Nephron progenitor cell (in vitro differentiated cells): ENCODE measurements around the gene OR8B8.

Experiments used
- DNase-seq: peaks from one replicate; pipeline ENCODE4 v3.0.0; 2021
- H3K27ac Mint-ChIP-seq: 2 replicates; pipeline ENCODE4 v1.8.0; 2021; ENCODE audit warnings: mild to moderate bottlenecking, moderate library complexity, mixed read lengths
- H3K27me3 Mint-ChIP-seq: 2 replicates; pipeline ENCODE4 v1.8.0; 2021; ENCODE audit warnings: mild to moderate bottlenecking, low read depth, mixed read lengths; ENCODE audit not compliant: poor library complexity
- H3K36me3 Mint-ChIP-seq: 2 replicates; pipeline ENCODE4 v1.8.0; 2021; ENCODE audit warnings: low read depth, mixed read lengths
- H3K4me1 Mint-ChIP-seq: 2 replicates; pipeline ENCODE4 v1.8.0; 2021; ENCODE audit warnings: mixed read lengths
- H3K4me3 Mint-ChIP-seq: 2 replicates; pipeline ENCODE4 v1.8.0; 2021; ENCODE audit warnings: mild to moderate bottlenecking, moderate library complexity, mixed read lengths
- H3K9me3 Mint-ChIP-seq: 2 replicates; pipeline ENCODE4 v1.8.0; 2021; ENCODE audit warnings: mild to moderate bottlenecking, moderate library complexity, mixed read lengths
- TF ChIP-seq, protein P1 (sequence below): fragments of 200-600 bp; sonication (generic); IDR thresholded peaks from 2 replicates; pipeline ENCODE4 v1.5.0; 2021; ENCODE audit warnings: antibody characterized with exemption

The OR8B8 gene

GRCh38 chr11:124454552-124454951, 9.1 kb upstream of the OR8B8 start:
- Mint-ChIP-seq H3K27me3 (no peaks in the 10 kb centered on the region), H3K27ac (no peak overlapping the region), H3K36me3 (no peaks in the 10 kb centered on the region), H3K4me1 (no peaks in the 10 kb centered on the region), H3K9me3 (peaks cover 7% of the 10 kb centered on the region), H3K4me3 (no peak overlapping the region)
- TF ChIP-seq, protein P1, sequence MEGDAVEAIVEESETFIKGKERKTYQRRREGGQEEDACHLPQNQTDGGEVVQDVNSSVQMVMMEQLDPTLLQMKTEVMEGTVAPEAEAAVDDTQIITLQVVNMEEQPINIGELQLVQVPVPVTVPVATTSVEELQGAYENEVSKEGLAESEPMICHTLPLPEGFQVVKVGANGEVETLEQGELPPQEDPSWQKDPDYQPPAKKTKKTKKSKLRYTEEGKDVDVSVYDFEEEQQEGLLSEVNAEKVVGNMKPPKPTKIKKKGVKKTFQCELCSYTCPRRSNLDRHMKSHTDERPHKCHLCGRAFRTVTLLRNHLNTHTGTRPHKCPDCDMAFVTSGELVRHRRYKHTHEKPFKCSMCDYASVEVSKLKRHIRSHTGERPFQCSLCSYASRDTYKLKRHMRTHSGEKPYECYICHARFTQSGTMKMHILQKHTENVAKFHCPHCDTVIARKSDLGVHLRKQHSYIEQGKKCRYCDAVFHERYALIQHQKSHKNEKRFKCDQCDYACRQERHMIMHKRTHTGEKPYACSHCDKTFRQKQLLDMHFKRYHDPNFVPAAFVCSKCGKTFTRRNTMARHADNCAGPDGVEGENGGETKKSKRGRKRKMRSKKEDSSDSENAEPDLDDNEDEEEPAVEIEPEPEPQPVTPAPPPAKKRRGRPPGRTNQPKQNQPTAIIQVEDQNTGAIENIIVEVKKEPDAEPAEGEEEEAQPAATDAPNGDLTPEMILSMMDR, result no peak
- no peak for DNase-seq

- TF ChIP-seq, protein P1, result no peak
- Mint-ChIP-seq H3K9me3 (peaks cover 7% of the 10 kb centered on the region), H3K27me3 (no peaks in the 10 kb centered on the region), H3K4me3 (no peak overlapping the region), H3K27ac (no peak overlapping the region), H3K36me3 (no peaks in the 10 kb centered on the region), H3K4me1 (no peaks in the 10 kb centered on the region)
- no peak for DNase-seq
Observed at GRCh38 chr11:124446916-124447315, 1.4 kb upstream of the OR8B8 start.

- no peaks in the 10 kb centered on the region for H3K36me3 Mint-ChIP-seq
- H3K27me3 Mint-ChIP-seq, result no peaks in the 10 kb centered on the region
- H3K4me3 Mint-ChIP-seq, result no peak overlapping the region
- no peaks in the 10 kb centered on the region for H3K4me1 Mint-ChIP-seq
- TF ChIP-seq, protein P1, result no peak
- H3K27ac Mint-ChIP-seq, result no peak overlapping the region
- no peak for DNase-seq
- peaks cover 4% of the 10 kb centered on the region for H3K9me3 Mint-ChIP-seq
Observed at GRCh38 chr11:124442847-124443246, 2.6 kb downstream of the OR8B8 start.

GRCh38 chr11:124442442-124442841, 3.1 kb downstream of the OR8B8 start:
- no peak for DNase-seq
- no peaks in the 10 kb centered on the region for H3K36me3 Mint-ChIP-seq
- TF ChIP-seq, protein P1, result no peak
- H3K27me3 Mint-ChIP-seq, result no peaks in the 10 kb centered on the region
- H3K9me3 Mint-ChIP-seq, result peaks cover 4% of the 10 kb centered on the region
- H3K27ac Mint-ChIP-seq, result no peak overlapping the region
- no peak overlapping the region for H3K4me3 Mint-ChIP-seq
- no peaks in the 10 kb centered on the region for H3K4me1 Mint-ChIP-seq

DNA sequence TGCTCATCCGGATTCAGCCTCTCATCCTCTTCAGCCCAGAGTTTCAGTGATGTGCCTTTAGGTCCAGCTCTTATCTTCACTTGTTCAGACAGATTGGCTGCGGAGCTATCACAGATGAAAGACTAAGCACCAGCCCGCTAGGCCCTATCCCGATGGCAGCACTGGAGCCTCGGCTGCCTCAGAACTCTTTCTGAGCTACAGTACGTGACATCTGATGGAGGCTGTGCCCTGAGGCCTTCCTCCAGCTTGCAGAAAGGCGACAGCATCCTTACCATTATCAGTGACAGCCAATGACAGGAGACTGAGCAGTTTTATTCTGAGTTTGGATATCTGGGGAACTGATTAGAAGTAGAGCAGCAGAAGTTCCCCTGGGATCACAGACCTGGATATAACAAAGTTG, 4.0 kb downstream of the OR8B8 start:
- H3K36me3 Mint-ChIP-seq, result no peaks in the 10 kb centered on the region
- H3K27me3 Mint-ChIP-seq, result no peaks in the 10 kb centered on the region
- TF ChIP-seq, protein P1, result no peak
- H3K4me3 Mint-ChIP-seq, result no peak overlapping the region
- H3K27ac Mint-ChIP-seq, result no peak overlapping the region
- H3K4me1 Mint-ChIP-seq, result no peaks in the 10 kb centered on the region
- H3K9me3 Mint-ChIP-seq, result peaks cover 4% of the 10 kb centered on the region
- DNase-seq, result no peak

- Mint-ChIP-seq H3K4me3 (no peak overlapping the region), H3K36me3 (no peaks in the 10 kb centered on the region), H3K27ac (no peak overlapping the region), H3K9me3 (peaks cover 4% of the 10 kb centered on the region), H3K27me3 (no peaks in the 10 kb centered on the region), H3K4me1 (no peaks in the 10 kb centered on the region)
- TF ChIP-seq, protein P1, result no peak
- DNase-seq, result no peak
Observed at GRCh38 chr11:124441081-124441480, 4.4 kb downstream of the OR8B8 start.
